Mesangial cell (primary cell): Measurements from ENCODE around the gene FLT1. TPM values are rescaled to one million over a fixed set of nuclear protein-coding genes. Genes with fewer than 3 reads are reported as not detected.

Experiments
- total RNA-seq: library from RNA; depleted of rRNA; stranded (reverse); fragments of >200 nt; gene quantifications from 2 replicates; pipeline ENCODE4 v1.2.3, GENCODE V29; 2015

FLT1 gene, protein sequence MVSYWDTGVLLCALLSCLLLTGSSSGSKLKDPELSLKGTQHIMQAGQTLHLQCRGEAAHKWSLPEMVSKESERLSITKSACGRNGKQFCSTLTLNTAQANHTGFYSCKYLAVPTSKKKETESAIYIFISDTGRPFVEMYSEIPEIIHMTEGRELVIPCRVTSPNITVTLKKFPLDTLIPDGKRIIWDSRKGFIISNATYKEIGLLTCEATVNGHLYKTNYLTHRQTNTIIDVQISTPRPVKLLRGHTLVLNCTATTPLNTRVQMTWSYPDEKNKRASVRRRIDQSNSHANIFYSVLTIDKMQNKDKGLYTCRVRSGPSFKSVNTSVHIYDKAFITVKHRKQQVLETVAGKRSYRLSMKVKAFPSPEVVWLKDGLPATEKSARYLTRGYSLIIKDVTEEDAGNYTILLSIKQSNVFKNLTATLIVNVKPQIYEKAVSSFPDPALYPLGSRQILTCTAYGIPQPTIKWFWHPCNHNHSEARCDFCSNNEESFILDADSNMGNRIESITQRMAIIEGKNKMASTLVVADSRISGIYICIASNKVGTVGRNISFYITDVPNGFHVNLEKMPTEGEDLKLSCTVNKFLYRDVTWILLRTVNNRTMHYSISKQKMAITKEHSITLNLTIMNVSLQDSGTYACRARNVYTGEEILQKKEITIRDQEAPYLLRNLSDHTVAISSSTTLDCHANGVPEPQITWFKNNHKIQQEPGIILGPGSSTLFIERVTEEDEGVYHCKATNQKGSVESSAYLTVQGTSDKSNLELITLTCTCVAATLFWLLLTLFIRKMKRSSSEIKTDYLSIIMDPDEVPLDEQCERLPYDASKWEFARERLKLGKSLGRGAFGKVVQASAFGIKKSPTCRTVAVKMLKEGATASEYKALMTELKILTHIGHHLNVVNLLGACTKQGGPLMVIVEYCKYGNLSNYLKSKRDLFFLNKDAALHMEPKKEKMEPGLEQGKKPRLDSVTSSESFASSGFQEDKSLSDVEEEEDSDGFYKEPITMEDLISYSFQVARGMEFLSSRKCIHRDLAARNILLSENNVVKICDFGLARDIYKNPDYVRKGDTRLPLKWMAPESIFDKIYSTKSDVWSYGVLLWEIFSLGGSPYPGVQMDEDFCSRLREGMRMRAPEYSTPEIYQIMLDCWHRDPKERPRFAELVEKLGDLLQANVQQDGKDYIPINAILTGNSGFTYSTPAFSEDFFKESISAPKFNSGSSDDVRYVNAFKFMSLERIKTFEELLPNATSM (N-terminal part only)
- 1.3 and 3.9 TPM in 2 replicates for total RNA-seq

DNA sequence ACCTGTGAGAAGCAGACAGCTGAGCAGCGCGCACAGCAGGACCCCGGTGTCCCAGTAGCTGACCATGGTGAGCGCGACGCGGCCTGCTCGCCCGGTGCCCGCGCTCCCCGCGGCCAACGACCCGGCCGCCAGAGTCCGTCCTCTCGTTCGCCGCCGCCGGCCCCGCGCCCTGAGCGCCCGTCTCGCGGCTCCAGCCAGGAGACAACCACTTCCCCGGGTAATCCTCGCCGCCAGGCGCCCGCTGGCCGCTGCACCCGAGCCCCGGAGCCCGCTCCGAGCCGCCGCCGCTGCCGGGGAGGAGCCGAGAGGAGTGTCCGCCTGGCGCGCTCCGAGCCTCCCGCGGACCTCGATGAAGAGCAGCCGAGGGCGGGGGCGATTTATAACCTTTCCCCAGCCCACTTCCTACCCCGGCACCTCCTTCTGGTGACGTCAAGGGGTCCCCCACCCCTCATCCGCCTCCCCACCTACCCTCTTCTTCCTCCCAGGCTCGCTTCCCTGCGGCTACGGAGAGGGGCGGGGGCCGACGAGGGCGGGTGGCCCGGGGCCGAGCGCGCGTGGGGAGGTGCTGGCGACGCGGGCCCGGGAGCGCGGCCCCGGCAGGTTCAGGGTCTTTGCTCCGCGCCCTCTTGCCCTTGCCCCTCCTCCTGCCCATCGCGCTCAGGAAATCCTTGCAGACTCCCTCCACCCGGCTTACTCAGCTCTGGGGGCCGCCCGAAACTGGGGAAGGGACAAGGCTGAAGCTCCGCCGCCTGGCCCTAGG is at the start of gene FLT1:
TSS of gene FLT1 (minus strand) at position 351 of the 760 bp plus-strand sequence. CDS start at position 66, 285 bp downstream.

Other genes starting within 250 kb of the FLT1 start
- gene POMP, start 164.0 kb upstream of the FLT1 start, total RNA-seq = 46.6 and 74.6 TPM in 2 replicates
- gene SLC46A3, start 223.8 kb upstream of the FLT1 start, total RNA-seq = 5.6 and 7.7 TPM in 2 replicates